Fibroblast of lung (primary cell): ENCODE results near the gene ELP4. TPM values are rescaled to one million over a fixed set of nuclear protein-coding genes. Genes with fewer than 3 reads are reported as not detected.

Experiments
- DNase-seq, 2 donors: peaks; one replicate each; pipeline versions ENCODE4 v3.0.0 to v3.0.0-alpha.2; 2010; ENCODE audit warnings: low read depth in 2 of 2
- H2AFZ ChIP-seq: 2 replicates; pipeline ENCODE4 v1.5.1; 2012; ENCODE audit warnings: low read length, control low read depth, inconsistent platforms
- H3K27ac ChIP-seq: 2 replicates; pipeline ENCODE4 v1.5.1; 2011; ENCODE audit warnings: low read length, control low read depth; ENCODE audit not compliant: insufficient read depth
- H3K27me3 ChIP-seq: 2 replicates; pipeline ENCODE4 v1.5.1; 2011; ENCODE audit warnings: mild to moderate bottlenecking, low read length; ENCODE audit not compliant: control insufficient read depth, insufficient read depth
- H3K36me3 ChIP-seq: 2 replicates; pipeline ENCODE4 v1.5.1; 2011; ENCODE audit warnings: low read length; ENCODE audit not compliant: control insufficient read depth, insufficient read depth
- H3K4me1 ChIP-seq: 2 replicates; pipeline ENCODE4 v1.5.1; 2011; ENCODE audit warnings: low read length; ENCODE audit not compliant: control insufficient read depth, insufficient read depth; ENCODE audit errors: extremely low read depth
- H3K4me2 ChIP-seq: 2 replicates; pipeline ENCODE4 v1.5.1; 2011; ENCODE audit warnings: low read length, control low read depth; ENCODE audit not compliant: insufficient read depth; ENCODE audit errors: extremely low read depth
- H3K4me3 ChIP-seq, 4 experiments: fragments of 200-600 bp in 1 of 4; sonication (generic) in 1 of 4; replicated peaks in 1 of 4; 2 replicates each; pipeline ENCODE4 v1.5.1; 2011 to 2016; ENCODE audit warnings: low read length in 4 of 4, low read depth in 3 of 4, mild to moderate bottlenecking in 3 of 4, control low read depth in 2 of 4, inconsistent platforms in 1 of 4, mixed read lengths in 1 of 4; ENCODE audit not compliant: insufficient read depth in 1 of 4; ENCODE audit errors: control extremely low read depth in 1 of 4
- H3K79me2 ChIP-seq: 2 replicates; pipeline ENCODE4 v1.5.1; 2012; ENCODE audit warnings: mild to moderate bottlenecking, low read length, inconsistent platforms; ENCODE audit not compliant: control insufficient read depth, insufficient read depth
- H3K9ac ChIP-seq: 2 replicates; pipeline ENCODE4 v1.5.1; 2011; ENCODE audit warnings: mild to moderate bottlenecking, low read length, control low read depth; ENCODE audit not compliant: insufficient read depth
- H3K9me3 ChIP-seq: 2 replicates; pipeline ENCODE4 v1.5.1; 2012; ENCODE audit warnings: low read depth, low read length; ENCODE audit not compliant: control insufficient read depth, insufficient read depth
- H4K20me1 ChIP-seq: 2 replicates; pipeline ENCODE4 v1.5.1; 2011; ENCODE audit warnings: low read length; ENCODE audit not compliant: control insufficient read depth, insufficient read depth; ENCODE audit errors: extremely low read depth
- CTCF ChIP-seq, 2 donors: IDR thresholded peaks in 1 of 2; conservative IDR thresholded peaks in 1 of 2; 1 replicate in 1 of 2; 2 replicates in 1 of 2; pipeline ENCODE4 v1.5.1; 2011 to 2012; ENCODE audit warnings: low read length in 2 of 2, control low read depth in 1 of 2, inconsistent platforms in 1 of 2, low read depth in 1 of 2, mild to moderate bottlenecking in 1 of 2
- EZH2 ChIP-seq: IDR thresholded peaks from 2 replicates; pipeline ENCODE4 v1.5.1; 2012; ENCODE audit warnings: low read length, control low read depth, mild to moderate bottlenecking; ENCODE audit errors: missing control alignments
- polyA plus RNA-seq, 2 donors: library from polyadenylated mRNA; depleted of rRNA in 1 of 2; stranded (reverse) in 1 of 2; unstranded in 1 of 2; fragments of >200 nt; gene quantifications; 2 replicates each; pipeline ENCODE4 v1.2.1, GENCODE V29; 2011 to 2012; ENCODE audit warnings: missing spikeins in 1 of 2
- total RNA-seq: library from RNA; depleted of rRNA; stranded (reverse); fragments of >200 nt; gene quantifications from 2 replicates; pipeline ENCODE4 v1.2.1, GENCODE V29; 2014

Gene ELP4
- total and polyA plus RNA-seq, 2 donors (not counting 1 experiment from before 2014, with no cell fraction given): 11.7 to 13.1 TPM

DNA sequence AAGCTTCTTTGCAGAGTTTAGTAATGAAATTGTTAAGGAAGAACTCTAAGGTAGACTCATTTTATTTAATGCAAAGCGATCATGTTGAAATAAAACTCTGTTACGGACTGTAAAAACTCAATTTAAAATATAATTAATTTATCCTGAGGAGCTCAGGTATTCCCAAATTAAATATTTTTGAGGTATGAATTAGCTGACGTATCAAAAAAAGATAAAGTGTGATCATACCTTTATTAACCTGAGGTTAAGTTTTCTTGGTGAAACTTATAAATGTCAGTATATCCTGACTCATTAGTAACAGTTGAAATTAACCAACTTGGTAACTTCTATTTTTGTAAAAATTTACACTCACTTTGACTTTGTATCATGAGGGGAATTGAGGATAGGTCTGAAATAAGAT lies 171.2 kb downstream of the ELP4 start:
- Histone ChIP-seq H3K9ac (no peak overlapping the region), H3K9me3 (no peaks in the 10 kb centered on the region), H3K4me1 (no peaks in the 10 kb centered on the region), H4K20me1 (no peaks in the 10 kb centered on the region), H3K79me2 (no peaks in the 10 kb centered on the region), H3K36me3 (no peaks in the 10 kb centered on the region), H3K4me3 (no peak overlapping the region), H2AFZ (no peak overlapping the region), H3K27me3 (no peaks in the 10 kb centered on the region), H3K4me2 (no peak overlapping the region), H3K27ac (no peak overlapping the region)
- DNase-seq: no peak
- no peak for TF ChIP-seq EZH2
- TF ChIP-seq CTCF (conservative IDR thresholded peaks at IDR 0.05 in 1 of 2, IDR thresholded peaks at IDR 0.05 in 1 of 2; ENCODE audit: low read depth in 1 of 2, low read length in 2 of 2): no peak

DNA sequence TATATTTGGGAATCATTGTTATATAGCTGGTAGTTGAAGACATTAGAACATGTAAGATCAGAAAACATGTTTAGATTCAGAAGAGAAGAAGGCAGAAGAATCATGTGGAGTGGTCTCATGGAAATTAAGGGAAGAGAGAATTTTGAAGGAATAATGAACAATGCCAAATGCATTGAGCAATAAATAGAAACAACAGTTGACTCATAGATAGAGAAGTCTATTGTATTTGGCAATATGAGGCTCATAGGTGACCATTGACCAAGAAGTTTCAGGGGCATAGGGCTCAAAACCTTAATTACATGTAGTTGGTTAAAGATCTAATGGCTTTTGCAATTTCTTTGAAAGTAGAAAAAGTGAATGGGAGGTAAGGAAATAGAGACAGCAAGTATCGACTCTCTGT lies 177.7 kb downstream of the ELP4 start:
- no peak overlapping the region for H3K4me2 ChIP-seq
- no peaks in the 10 kb centered on the region for H3K9me3 ChIP-seq
- peak; percentile 5 to 9 for DNase-seq
- H3K27ac ChIP-seq: no peak overlapping the region
- no peaks in the 10 kb centered on the region for H3K79me2 ChIP-seq
- no peak overlapping the region for H3K9ac ChIP-seq
- no peak overlapping the region for H2AFZ ChIP-seq
- H4K20me1 ChIP-seq: no peaks in the 10 kb centered on the region
- H3K4me3 ChIP-seq: no peak overlapping the region
- H3K27me3 ChIP-seq: no peaks in the 10 kb centered on the region
- H3K4me1 ChIP-seq: no peaks in the 10 kb centered on the region
- H3K36me3 ChIP-seq: no peaks in the 10 kb centered on the region
- TF ChIP-seq CTCF (conservative IDR thresholded peaks at IDR 0.05 in 1 of 2, IDR thresholded peaks at IDR 0.05 in 1 of 2; ENCODE audit: low read depth in 1 of 2, low read length in 2 of 2) (no peak), EZH2 (no peak)

DNA sequence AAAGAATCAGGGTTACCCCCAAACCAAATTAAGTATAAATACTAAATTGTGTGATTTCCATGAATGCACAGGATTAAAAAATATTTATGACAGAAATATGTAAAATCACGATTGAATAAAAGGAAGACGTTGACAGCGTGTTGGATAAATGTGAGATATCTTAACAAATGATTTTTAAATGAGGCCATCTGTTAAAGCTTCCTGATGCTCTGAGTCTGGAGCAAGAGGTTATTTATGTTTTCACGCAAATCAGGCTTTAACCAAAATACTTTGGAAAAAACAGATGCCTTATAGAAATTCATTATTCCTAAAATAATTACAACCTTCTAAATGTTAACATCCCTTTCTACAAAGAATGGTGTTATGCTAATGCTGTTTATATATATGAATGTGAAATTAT lies 178.3 kb downstream of the ELP4 start:
- no peak overlapping the region for H3K27ac ChIP-seq
- H3K4me1 ChIP-seq: no peaks in the 10 kb centered on the region
- H4K20me1 ChIP-seq: no peaks in the 10 kb centered on the region
- H3K4me3 ChIP-seq: no peak overlapping the region
- H3K36me3 ChIP-seq: no peaks in the 10 kb centered on the region
- no peak for DNase-seq
- TF ChIP-seq EZH2: no peak
- TF ChIP-seq CTCF (conservative IDR thresholded peaks at IDR 0.05 in 1 of 2, IDR thresholded peaks at IDR 0.05 in 1 of 2; ENCODE audit: low read depth in 1 of 2, low read length in 2 of 2): no peak
- no peak overlapping the region for H3K9ac ChIP-seq
- H3K4me2 ChIP-seq: no peak overlapping the region
- no peaks in the 10 kb centered on the region for H3K9me3 ChIP-seq
- H3K79me2 ChIP-seq: no peaks in the 10 kb centered on the region
- H3K27me3 ChIP-seq: no peaks in the 10 kb centered on the region
- no peak overlapping the region for H2AFZ ChIP-seq
